Fibroblast of skin of right quadriceps (primary cell): ENCODE results near the gene MYCBPAP.

ENCODE experiments used
- DNase-seq: peaks from one replicate; pipeline ENCODE4 v3.0.0-alpha.2; 2013

Gene MYCBPAP

DNA sequence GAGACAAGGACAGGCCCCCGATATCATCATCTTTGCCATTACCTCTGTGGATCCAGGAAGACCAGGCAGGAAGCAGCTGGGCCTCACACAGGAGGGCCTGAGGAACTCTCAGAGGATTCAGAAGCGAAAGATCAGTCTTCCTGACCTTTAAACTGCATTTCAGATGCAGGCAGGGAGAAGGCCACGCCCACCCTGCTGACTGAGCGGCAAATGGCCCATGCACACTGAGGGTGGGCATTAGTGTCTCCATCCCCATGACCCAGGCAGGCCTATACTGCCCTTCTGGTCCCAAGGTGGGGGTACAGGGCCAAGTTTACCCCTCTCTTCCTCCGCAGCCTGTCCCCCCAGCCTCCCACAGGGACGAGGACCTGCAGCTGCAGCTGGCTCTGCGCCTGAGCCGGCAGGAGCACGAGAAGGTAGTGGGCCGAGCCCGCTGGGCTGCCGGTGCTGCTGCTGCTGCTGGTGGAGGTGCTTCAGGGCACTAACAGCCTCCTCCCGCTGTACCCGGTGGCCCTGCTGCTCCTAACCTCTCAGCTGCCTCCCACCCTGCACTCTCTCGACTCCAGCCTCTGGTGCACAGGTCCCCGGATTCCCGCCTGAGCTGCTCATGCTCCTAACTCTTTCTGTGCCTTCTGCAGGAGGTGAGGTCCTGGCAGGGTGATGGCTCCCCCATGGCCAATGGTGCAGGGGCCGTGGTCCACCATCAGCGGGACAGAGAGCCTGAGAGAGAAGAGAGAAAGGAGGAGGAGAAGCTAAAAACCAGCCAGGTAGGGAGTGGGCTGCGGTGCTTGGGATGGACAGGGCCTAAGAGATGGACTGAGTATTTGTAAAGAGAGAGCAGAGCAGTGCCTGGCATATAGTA is 30.5 kb downstream of the MYCBPAP start:
- DNase-seq = no peak

DNA sequence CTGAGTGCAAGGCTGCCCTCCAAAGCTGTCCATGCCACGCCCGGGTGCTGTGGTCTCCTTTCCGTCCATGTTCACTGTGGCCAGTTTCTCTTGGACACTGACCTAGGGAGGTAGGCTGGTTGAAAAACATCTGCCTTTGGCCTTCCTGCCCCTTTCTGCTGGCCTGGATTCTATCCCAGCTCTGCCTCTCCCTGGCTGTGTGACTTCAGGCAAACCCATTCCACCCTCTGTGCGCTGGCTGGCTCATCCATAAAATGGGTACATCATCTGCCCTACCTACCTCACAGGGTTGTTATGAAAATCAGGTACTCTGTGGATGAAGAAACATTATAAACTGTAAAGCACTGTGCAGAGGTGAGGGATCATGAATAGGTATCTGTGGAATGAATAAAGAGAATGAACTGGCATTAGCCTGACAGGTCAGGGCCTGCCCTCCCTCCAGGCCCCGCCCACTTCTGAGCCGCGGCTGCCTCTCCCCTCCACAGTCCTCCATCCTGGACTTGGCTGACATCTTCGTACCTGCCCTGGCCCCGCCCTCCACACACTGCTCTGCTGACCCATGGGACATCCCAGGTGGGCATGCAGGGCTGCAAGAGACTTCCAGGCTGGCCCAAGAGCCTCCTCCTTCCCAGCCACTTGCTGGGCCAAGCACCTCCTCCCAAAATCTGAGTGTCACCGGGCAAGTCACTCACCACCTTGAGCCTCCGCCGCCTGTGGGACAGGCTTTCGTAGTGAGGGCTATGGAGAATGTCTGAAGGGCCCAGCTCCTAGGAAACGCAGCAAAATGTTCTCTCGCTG is 31.7 kb downstream of the MYCBPAP start:
- DNase-seq = no peak

- no peak for DNase-seq
These were observed 32.5 kb downstream of the MYCBPAP start for GRCh38 chr17:50540560-50541401.

DNA sequence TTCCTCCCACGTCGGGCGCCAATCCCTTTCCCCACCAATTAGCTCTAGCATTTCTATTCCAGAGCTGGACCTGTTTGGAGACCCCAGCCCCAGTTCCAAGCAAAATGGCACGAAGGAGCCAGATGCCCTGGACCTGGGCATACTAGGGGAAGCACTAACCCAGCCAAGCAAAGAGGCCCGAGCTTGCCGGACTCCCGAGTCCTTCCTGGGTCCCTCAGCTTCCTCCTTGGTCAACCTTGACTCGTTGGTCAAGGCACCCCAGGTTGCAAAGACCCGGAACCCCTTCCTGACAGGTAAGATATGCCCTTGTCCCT is 33.1 kb downstream of the MYCBPAP start:
- DNase-seq = no peak

GRCh38 chr17:50541716-50542688 is 33.8 kb downstream of the MYCBPAP start:
- DNase-seq = peak; percentile 77

DNA sequence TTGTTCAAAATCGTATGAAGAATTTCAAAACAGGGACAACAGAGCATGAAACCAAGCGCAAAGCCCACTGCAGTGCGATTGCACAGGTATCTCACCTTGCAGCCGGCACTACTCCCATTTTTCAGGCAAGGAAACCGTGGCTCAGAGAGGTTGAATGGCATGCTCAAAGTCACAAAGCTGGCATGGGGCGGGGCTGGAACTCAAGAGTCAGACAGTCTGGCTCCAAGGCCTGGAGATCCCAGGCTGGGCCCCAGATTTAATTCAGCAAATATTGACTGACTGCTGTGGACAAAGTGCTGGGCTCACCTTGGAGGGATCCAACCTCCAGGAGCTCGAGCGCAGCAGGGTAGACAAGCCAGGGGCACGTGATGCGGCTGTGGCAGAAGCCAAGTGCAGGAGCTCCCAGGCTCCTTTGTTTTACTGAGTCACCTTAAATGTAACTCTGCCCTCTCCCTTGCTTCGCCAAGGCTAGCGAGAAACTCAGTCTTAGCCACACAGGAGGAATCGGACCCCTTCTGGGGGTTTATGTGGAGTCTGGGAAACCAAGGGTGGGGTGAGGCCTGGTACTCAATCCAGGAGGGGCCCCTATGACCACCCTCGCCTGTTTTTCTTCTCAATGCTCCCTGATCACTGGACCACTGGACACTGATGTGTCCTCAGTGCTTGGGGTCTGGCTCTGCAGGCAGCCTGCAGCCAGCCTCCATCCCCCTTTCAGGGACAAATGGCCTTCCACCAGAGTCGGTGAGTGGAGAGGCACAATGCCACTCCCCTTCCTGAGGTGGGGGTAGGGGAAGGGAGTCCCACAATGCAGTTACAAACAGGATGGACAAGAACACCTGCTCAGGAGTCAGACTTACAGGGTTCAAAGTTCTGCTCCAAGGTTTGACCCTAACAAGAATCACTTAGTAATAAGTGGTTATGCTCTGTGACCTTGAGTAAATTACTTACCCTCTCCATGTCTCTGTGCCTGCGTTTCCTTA is 34.8 kb downstream of the MYCBPAP start:
- DNase-seq = no peak

DNA sequence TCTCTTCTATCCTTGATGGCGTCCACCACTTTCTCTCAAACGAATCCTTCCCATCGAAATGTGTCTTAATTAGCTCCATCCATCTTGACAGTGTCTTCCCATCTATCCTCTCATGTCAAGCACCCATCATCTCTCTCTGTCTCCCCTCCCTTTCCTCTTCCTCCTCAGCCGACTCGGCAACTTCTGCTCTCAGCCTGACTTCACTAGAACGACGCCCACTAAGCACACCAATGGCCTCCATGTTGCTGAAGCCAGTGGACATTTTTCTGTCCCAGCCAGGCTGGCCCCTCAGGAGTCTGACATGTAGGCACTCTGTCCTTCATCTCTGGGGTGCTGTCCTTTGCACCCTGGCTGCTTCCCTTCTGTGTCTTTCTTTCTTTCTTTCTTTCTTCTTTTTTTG is 36.3 kb downstream of the MYCBPAP start:
- DNase-seq = no peak

- no peak for DNase-seq
These were observed 37.1 kb downstream of the MYCBPAP start for GRCh38 chr17:50545311-50545710.

GRCh38 chr17:50546701-50547034 is 38.4 kb downstream of the MYCBPAP start:
- no peak for DNase-seq

GRCh38 chr17:50547035-50547735 is 38.9 kb downstream of the MYCBPAP start, which contains the start of gene SPATA20:
Gene SPATA20 (plus strand): TSS chr17:50547174. CDS start chr17:50547209, 35 bp downstream.
- peak; percentile 87 for DNase-seq

DNA sequence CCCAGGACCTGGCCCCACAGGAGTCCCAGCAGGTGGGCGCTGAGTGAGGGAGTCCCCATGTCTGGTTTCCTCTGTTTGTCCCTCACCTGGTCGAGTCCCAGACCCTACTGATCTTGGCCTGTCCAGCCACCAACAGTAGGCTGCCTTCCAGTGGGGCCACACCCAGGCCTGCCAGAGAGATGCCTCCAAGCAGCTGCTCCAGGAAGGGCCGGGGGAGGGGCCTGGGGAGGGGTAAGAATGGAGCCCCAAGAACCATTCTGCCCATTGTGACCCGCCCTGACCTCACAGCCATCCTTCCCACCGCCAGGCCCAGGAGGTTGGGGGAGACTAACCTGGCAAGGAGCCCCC is 39.5 kb downstream of the MYCBPAP start:
- DNase-seq = no peak

GRCh38 chr17:50548831-50549230 is 40.6 kb downstream of the MYCBPAP start:
- no peak for DNase-seq

- no peak for DNase-seq
These were observed 41.2 kb downstream of the MYCBPAP start for GRCh38 chr17:50549256-50549941.

DNA sequence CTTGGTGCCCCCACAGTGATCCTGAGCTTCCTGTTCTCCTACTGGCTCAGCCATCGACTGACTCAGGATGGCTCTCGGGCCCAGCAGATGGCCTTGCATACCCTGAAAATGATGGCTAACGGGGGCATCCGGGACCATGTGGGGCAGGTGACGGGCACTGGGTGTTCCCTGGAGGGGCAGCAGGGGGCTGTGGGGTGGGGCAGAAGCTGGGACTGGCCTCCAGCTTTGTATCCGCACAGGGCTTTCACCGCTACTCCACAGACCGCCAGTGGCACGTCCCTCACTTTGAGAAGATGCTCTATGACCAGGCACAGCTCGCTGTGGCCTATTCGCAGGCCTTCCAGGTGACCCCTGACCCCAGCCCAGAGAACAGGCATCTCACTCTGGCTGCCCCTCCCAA is 41.7 kb downstream of the MYCBPAP start:
- DNase-seq = no peak

GRCh38 chr17:50550661-50551432 is 42.6 kb downstream of the MYCBPAP start:
- DNase-seq = peak; percentile 76

DNA sequence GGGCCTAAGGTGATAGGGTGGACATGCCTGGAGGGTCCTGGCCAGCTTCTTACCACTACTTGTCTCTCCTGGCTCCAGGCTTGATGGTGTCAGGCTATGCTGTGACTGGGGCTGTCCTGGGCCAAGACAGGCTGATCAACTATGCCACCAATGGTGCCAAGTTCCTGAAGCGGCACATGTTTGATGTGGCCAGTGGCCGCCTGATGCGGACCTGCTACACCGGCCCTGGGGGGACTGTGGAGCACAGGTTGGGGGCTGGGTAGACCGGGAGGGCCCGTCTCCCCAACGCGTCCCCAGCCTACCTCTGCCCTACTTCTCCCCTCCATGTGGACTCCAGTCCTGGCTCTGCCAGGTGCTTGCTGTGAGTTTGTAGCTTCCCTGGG is 43.2 kb downstream of the MYCBPAP start:
- no peak for DNase-seq

- DNase-seq = no peak
These were observed 43.6 kb downstream of the MYCBPAP start for GRCh38 chr17:50551884-50552283.

- no peak for DNase-seq
These were observed 46.0 kb downstream of the MYCBPAP start for GRCh38 chr17:50554201-50554600.

DNA sequence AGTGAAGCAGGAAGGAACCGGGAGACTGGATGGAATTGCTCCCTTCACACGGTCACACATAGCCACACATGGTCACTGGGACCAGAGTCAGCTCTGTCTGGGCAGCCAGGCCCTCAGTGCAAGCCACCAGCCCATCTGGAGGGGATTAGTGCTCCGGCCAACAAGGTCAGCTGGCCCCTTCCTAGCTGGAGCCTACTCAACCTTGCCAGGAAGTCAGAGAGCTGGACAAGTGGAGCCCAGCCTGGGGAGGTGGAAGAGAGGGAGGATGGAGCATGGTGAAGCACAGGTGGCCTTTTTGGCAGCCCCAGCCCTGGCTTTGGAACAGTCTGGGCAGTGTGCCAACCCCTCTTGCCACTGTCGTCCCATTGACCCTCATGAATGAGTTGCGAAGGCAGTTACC is 48.6 kb downstream of the MYCBPAP start:
- no peak for DNase-seq
